Nephron progenitor cell (in vitro differentiated cells): ENCODE measurements around the gene TRIM4.

Experiments used
- DNase-seq: peaks from one replicate; pipeline ENCODE4 v3.0.0; 2021
- H3K27ac Mint-ChIP-seq: 2 replicates; pipeline ENCODE4 v1.8.0; 2021; ENCODE audit warnings: mild to moderate bottlenecking, moderate library complexity, mixed read lengths
- H3K27me3 Mint-ChIP-seq: 2 replicates; pipeline ENCODE4 v1.8.0; 2021; ENCODE audit warnings: mild to moderate bottlenecking, low read depth, mixed read lengths; ENCODE audit not compliant: poor library complexity
- H3K36me3 Mint-ChIP-seq: 2 replicates; pipeline ENCODE4 v1.8.0; 2021; ENCODE audit warnings: low read depth, mixed read lengths
- H3K4me1 Mint-ChIP-seq: 2 replicates; pipeline ENCODE4 v1.8.0; 2021; ENCODE audit warnings: mixed read lengths
- H3K4me3 Mint-ChIP-seq: 2 replicates; pipeline ENCODE4 v1.8.0; 2021; ENCODE audit warnings: mild to moderate bottlenecking, moderate library complexity, mixed read lengths
- H3K9me3 Mint-ChIP-seq: 2 replicates; pipeline ENCODE4 v1.8.0; 2021; ENCODE audit warnings: mild to moderate bottlenecking, moderate library complexity, mixed read lengths
- TF ChIP-seq, protein P1 (sequence below): fragments of 200-600 bp; sonication (generic); IDR thresholded peaks from 2 replicates; pipeline ENCODE4 v1.5.0; 2021; ENCODE audit warnings: antibody characterized with exemption

TRIM4 gene

DNA sequence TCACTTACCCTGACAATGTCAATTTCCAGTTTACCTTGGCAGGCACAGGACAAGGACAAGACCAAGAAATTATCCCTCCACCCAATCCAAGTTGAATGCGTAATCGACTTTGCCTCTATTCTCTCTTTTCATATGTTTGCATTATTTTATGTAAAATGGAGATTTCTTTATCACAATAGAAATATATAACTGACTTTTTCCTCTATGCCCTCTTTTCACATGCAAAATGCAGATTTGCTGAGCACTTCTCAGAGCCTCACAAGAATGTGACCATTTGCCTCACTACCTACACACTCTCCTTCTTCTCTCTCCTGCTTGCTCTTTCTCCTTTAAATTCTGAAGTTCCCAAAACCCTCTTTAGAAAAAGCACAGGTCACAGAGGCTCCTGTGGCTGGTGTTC, 76.4 kb downstream of the TRIM4 start:
- DNase-seq = no peak
- no peak overlapping the region for H3K27ac Mint-ChIP-seq
- H3K4me3 Mint-ChIP-seq = no peak overlapping the region
- no peaks in the 10 kb centered on the region for H3K36me3 Mint-ChIP-seq
- TF ChIP-seq, protein P1, sequence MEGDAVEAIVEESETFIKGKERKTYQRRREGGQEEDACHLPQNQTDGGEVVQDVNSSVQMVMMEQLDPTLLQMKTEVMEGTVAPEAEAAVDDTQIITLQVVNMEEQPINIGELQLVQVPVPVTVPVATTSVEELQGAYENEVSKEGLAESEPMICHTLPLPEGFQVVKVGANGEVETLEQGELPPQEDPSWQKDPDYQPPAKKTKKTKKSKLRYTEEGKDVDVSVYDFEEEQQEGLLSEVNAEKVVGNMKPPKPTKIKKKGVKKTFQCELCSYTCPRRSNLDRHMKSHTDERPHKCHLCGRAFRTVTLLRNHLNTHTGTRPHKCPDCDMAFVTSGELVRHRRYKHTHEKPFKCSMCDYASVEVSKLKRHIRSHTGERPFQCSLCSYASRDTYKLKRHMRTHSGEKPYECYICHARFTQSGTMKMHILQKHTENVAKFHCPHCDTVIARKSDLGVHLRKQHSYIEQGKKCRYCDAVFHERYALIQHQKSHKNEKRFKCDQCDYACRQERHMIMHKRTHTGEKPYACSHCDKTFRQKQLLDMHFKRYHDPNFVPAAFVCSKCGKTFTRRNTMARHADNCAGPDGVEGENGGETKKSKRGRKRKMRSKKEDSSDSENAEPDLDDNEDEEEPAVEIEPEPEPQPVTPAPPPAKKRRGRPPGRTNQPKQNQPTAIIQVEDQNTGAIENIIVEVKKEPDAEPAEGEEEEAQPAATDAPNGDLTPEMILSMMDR = no peak
- H3K9me3 Mint-ChIP-seq = no peaks in the 10 kb centered on the region
- H3K4me1 Mint-ChIP-seq = peaks cover 8% of the 10 kb centered on the region
- peaks cover 13% of the 10 kb centered on the region for H3K27me3 Mint-ChIP-seq
